ENCODE data around the gene RFNG. TPM values are rescaled to one million over a fixed set of nuclear protein-coding genes. Genes with fewer than 3 reads are reported as not detected.

The RFNG gene
- total and polyA plus RNA-seq, 2 of the 13 experiments (the other 11 are each of a cell fraction or from before 2014, with no cell fraction given): 61.4 to 64.0 TPM

DNA sequence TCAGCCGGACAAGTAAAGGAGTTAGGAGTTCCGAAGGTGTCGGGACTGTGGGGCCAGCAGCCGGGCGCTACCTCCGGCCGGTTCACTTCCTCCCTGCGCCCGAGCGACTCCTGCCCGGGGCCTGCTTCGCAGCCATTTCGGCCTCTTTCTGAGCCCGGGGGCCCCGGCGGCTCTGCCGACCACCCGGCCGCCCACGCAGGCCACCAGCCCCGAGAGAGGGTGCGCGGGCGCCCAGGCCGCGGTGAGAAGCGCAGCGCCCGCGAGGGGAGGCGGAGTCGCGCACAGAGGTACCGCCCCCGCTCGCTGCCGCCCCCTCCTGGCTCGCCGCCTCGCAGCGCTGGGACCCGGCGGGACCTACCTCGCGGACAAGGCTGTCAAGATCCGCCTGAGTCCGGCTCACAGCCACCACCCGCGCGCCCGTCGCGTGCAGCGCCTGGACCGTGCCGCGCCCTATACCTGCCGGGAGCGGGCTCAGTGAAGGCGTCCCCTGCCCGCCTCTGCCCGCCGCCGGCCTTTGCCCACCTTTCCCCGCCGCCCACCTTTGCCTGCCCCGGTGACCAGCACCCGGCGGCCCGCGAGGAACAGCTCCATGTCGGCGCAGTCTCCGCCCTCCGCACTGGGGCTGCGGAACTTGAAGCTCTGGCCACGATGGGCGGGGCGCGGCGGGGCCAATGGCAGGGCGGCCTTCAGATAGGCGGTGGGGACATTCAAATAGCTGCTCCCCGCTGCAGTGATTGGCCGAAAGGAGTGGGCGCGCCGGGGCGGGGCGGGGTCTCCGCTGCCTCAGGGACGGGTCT, 14.3 kb downstream of the RFNG start, which contains the start of gene DCXR (continued):
- TF ChIP-seq NCOA1 (CRISPR knock-in tag; IDR thresholded peaks at IDR 0.05) (peak; percentile 85; the same call in 1 of the 2 replicates), U2AF2 (IDR thresholded peaks at IDR 0.05; ENCODE audit: low read depth, low read length) (no peak), SMYD3 (CRISPR knock-in tag; IDR thresholded peaks at IDR 0.05) (0 out of 2 replicates have a peak, but pooled peaks have one; percentile 21), ZNF496 (CRISPR knock-in tag; IDR thresholded peaks at IDR 0.05; ENCODE audit: insufficient replicate concordance) (no peak), ZKSCAN1 (IDR thresholded peaks at IDR 0.05; ENCODE audit: low read length) (no peak), ZNF703 (CRISPR knock-in tag; IDR thresholded peaks at IDR 0.05; ENCODE audit: borderline replicate concordance) (no peak), ZNF556 (CRISPR knock-in tag; IDR thresholded peaks at IDR 0.05; ENCODE audit: borderline replicate concordance) (peak; percentile 90), JARID2 (CRISPR knock-in tag; IDR thresholded peaks at IDR 0.05; ENCODE audit: insufficient replicate concordance) (no peak), ZNF75D (CRISPR knock-in tag; IDR thresholded peaks at IDR 0.05; ENCODE audit: borderline replicate concordance) (no peak), ATAD3A (CRISPR knock-in tag; IDR thresholded peaks at IDR 0.05) (peak; percentile 77; the same call in 1 of the 2 replicates), KLF13 (CRISPR knock-in tag; IDR thresholded peaks at IDR 0.05) (no peak), POLR2G (IDR thresholded peaks at IDR 0.05; ENCODE audit: low read depth, low read length) (peak; percentile 98), NFRKB (IDR thresholded peaks at IDR 0.05) (no peak), SMAD3 (CRISPR knock-in tag; IDR thresholded peaks at IDR 0.05) (peak; percentile 63; the same call in 1 of the 2 replicates), KLF9 (CRISPR knock-in tag; IDR thresholded peaks at IDR 0.05; ENCODE audit: low read depth) (peak; percentile 91; the same call in 1 of the 2 replicates)
- TF ChIP-seq, protein P1, sequence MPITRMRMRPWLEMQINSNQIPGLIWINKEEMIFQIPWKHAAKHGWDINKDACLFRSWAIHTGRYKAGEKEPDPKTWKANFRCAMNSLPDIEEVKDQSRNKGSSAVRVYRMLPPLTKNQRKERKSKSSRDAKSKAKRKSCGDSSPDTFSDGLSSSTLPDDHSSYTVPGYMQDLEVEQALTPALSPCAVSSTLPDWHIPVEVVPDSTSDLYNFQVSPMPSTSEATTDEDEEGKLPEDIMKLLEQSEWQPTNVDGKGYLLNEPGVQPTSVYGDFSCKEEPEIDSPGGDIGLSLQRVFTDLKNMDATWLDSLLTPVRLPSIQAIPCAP (CRISPR knock-in tag; IDR thresholded peaks at IDR 0.05; ENCODE audit: low read depth): no peak
- TF ChIP-seq, protein P2, sequence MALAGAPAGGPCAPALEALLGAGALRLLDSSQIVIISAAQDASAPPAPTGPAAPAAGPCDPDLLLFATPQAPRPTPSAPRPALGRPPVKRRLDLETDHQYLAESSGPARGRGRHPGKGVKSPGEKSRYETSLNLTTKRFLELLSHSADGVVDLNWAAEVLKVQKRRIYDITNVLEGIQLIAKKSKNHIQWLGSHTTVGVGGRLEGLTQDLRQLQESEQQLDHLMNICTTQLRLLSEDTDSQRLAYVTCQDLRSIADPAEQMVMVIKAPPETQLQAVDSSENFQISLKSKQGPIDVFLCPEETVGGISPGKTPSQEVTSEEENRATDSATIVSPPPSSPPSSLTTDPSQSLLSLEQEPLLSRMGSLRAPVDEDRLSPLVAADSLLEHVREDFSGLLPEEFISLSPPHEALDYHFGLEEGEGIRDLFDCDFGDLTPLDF (CRISPR knock-in tag; IDR thresholded peaks at IDR 0.05): no peak
- TF ChIP-seq, protein P3, sequence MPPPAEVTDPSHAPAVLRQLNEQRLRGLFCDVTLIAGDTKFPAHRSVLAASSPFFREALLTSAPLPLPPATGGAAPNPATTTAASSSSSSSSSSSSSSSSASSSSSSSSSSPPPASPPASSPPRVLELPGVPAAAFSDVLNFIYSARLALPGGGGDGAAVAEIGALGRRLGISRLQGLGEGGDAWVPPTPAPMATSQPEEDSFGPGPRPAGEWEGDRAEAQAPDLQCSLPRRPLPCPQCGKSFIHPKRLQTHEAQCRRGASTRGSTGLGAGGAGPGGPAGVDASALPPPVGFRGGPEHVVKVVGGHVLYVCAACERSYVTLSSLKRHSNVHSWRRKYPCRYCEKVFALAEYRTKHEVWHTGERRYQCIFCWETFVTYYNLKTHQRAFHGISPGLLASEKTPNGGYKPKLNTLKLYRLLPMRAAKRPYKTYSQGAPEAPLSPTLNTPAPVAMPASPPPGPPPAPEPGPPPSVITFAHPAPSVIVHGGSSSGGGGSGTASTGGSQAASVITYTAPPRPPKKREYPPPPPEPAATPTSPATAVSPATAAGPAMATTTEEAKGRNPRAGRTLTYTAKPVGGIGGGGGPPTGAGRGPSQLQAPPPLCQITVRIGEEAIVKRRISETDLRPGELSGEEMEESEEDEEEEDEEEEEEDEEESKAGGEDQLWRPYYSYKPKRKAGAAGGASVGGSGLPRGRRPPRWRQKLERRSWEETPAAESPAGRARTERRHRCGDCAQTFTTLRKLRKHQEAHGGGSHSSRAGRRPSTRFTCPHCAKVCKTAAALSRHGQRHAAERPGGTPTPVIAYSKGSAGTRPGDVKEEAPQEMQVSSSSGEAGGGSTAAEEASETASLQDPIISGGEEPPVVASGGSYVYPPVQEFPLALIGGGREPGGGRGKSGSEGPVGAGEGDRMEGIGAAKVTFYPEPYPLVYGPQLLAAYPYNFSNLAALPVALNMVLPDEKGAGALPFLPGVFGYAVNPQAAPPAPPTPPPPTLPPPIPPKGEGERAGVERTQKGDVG (CRISPR knock-in tag; IDR thresholded peaks at IDR 0.05; ENCODE audit: borderline replicate concordance): no peak
- TF ChIP-seq, protein P4, sequence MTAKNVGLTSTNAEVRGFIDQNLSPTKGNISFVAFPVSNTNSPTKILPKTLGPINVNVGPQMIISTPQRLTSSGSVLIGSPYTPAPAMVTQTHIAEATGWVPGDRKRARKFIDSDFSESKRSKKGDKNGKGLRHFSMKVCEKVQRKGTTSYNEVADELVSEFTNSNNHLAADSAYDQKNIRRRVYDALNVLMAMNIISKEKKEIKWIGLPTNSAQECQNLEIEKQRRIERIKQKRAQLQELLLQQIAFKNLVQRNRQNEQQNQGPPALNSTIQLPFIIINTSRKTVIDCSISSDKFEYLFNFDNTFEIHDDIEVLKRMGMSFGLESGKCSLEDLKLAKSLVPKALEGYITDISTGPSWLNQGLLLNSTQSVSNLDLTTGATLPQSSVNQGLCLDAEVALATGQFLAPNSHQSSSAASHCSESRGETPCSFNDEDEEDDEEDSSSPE (CRISPR knock-in tag; IDR thresholded peaks at IDR 0.05): peak; percentile 72
- TF ChIP-seq, protein P5, sequence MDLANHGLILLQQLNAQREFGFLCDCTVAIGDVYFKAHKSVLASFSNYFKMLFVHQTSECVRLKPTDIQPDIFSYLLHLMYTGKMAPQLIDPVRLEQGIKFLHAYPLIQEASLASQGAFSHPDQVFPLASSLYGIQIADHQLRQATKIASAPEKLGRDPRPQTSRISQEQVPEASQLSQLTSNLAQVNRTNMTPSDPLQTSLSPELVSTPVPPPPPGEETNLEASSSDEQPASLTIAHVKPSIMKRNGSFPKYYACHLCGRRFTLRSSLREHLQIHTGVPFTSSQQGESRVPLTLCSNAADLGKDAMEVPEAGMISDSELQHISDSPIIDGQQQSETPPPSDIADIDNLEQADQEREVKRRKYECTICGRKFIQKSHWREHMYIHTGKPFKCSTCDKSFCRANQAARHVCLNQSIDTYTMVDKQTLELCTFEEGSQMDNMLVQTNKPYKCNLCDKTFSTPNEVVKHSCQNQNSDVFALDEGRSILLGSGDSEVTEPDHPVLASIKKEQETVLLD (CRISPR knock-in tag; IDR thresholded peaks at IDR 0.05; ENCODE audit: low read depth): 0 out of 2 replicates have a peak, but pooled peaks have one; percentile 21
- TF ChIP-seq, protein P6, sequence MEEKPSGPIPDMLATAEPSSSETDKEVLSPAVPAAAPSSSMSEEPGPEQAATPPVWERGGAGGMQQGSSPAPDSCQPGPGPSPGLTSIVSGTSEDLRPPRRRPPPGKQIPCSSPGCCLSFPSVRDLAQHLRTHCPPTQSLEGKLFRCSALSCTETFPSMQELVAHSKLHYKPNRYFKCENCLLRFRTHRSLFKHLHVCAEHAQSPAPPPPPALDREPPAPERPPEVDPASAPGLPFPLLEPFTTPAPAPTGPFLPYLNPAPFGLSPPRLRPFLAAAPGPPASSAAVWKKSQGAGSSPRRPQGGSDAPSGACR (CRISPR knock-in tag; IDR thresholded peaks at IDR 0.05): no peak; the same call in none of the 2 replicates
